Chondrocyte (in vitro differentiated cells): ENCODE results near the gene FTHL17. TPM values are rescaled to one million over a fixed set of nuclear protein-coding genes. Genes with fewer than 3 reads are reported as not detected.

ENCODE experiments used
- DNase-seq: peaks from one replicate; pipeline ENCODE4 v3.0.0; 2021; ENCODE audit warnings: mixed read lengths, low spot score
- H3K27ac Mint-ChIP-seq: one replicate; pipeline ENCODE4 v1.8.0; 2021; ENCODE audit warnings: mild to moderate bottlenecking, moderate library complexity, mixed read lengths; ENCODE audit not compliant: unreplicated experiment
- H3K27me3 Mint-ChIP-seq: 2 replicates; pipeline ENCODE4 v1.8.0; 2021; ENCODE audit warnings: low read depth, mixed read lengths
- H3K36me3 Mint-ChIP-seq: 2 replicates; pipeline ENCODE4 v1.8.0; 2021; ENCODE audit warnings: low read depth, mixed read lengths
- H3K4me1 Mint-ChIP-seq: 2 replicates; pipeline ENCODE4 v1.8.0; 2021; ENCODE audit warnings: low read depth, mild to moderate bottlenecking, mixed read lengths
- H3K4me3 Mint-ChIP-seq: one replicate; pipeline ENCODE4 v1.8.0; 2021; ENCODE audit warnings: mild to moderate bottlenecking, moderate library complexity, mixed read lengths; ENCODE audit not compliant: unreplicated experiment
- H3K9me3 Mint-ChIP-seq: 2 replicates; pipeline ENCODE4 v1.8.0; 2021; ENCODE audit warnings: low read depth, mixed read lengths
- total RNA-seq: library from RNA; stranded (reverse); gene quantifications from 3 replicates; pipeline ENCODE4 v1.2.1, GENCODE V29; 2021
- TF ChIP-seq, protein P1 (sequence below): fragments of 200-600 bp; sonication (generic); IDR thresholded peaks from 2 replicates; pipeline ENCODE4 v1.5.0; 2021; ENCODE audit warnings: antibody characterized with exemption, mild to moderate bottlenecking, moderate library complexity

Gene FTHL17
- total RNA-seq, 1 donor from 2014 or later, result not detected

DNA sequence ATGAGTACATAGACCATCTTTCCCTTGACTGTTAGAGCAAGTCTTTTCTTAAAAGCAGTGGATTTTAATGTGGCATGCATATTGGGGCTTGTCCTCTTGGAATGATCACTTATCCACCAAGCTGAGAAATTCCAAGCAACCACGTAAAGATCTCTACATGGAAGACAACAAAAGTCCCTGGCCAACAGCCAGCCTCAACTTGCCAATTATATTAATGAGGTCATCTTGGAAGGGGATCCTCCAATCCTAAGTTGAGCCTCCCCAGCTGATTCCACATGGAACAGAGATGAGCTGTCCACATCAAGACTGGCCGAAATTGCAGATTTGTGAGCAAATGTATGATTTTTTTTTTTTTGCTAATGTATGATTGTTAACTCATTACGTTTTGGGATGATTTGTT, 20.6 kb upstream of the FTHL17 start:
- Mint-ChIP-seq H3K27me3 (no peaks in the 10 kb centered on the region), H3K27ac (no peak overlapping the region), H3K4me3 (no peak overlapping the region), H3K9me3 (peaks cover 24% of the 10 kb centered on the region), H3K36me3 (no peaks in the 10 kb centered on the region), H3K4me1 (no peaks in the 10 kb centered on the region)
- DNase-seq, result no peak
- TF ChIP-seq, protein P1, sequence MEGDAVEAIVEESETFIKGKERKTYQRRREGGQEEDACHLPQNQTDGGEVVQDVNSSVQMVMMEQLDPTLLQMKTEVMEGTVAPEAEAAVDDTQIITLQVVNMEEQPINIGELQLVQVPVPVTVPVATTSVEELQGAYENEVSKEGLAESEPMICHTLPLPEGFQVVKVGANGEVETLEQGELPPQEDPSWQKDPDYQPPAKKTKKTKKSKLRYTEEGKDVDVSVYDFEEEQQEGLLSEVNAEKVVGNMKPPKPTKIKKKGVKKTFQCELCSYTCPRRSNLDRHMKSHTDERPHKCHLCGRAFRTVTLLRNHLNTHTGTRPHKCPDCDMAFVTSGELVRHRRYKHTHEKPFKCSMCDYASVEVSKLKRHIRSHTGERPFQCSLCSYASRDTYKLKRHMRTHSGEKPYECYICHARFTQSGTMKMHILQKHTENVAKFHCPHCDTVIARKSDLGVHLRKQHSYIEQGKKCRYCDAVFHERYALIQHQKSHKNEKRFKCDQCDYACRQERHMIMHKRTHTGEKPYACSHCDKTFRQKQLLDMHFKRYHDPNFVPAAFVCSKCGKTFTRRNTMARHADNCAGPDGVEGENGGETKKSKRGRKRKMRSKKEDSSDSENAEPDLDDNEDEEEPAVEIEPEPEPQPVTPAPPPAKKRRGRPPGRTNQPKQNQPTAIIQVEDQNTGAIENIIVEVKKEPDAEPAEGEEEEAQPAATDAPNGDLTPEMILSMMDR, result no peak

DNA sequence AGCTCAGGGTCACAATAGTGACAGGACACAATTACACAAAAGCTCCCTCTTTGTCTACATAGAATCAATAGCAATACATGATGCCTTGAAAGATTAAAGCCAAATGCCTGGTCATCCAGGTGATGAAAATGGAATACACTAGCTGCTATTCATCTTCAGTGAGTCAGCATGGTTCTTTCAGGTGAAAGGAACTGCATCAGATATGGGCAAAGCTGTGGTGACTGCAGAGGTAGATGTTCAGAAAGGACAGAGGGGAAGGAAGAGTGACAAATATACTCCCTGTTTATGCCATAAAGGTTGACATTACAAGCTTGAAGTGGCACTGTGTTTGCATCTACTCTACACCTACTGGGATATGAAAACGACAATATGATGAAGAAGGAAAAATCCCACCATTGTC, 20.0 kb upstream of the FTHL17 start:
- TF ChIP-seq, protein P1, result no peak
- Mint-ChIP-seq H3K36me3 (no peaks in the 10 kb centered on the region), H3K27ac (no peak overlapping the region), H3K4me1 (no peaks in the 10 kb centered on the region), H3K27me3 (no peaks in the 10 kb centered on the region), H3K4me3 (no peak overlapping the region), H3K9me3 (peaks cover 22% of the 10 kb centered on the region)
- DNase-seq, result no peak

DNA sequence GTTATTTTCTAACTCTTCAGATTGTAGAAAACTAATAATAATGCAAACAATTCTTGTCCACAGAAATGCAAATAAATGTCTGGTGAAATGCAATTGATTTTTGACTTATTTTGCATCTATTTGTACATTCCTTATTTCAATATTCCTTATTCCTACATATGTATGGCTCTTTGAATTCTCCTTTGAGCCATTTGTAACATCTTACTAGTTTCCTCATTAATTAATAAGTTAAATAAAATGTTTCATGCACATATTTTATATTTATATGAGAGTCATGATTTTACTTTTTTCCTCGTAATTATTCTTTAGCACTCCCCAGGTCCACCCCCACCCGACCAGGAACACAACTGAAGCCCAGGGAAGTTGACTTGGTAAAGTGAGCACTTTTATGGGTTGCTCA, 2.7 kb upstream of the FTHL17 start:
- peaks cover 29% of the 10 kb centered on the region for H3K9me3 Mint-ChIP-seq
- DNase-seq, result no peak
- H3K4me3 Mint-ChIP-seq, result no peak overlapping the region
- H3K4me1 Mint-ChIP-seq, result no peaks in the 10 kb centered on the region
- TF ChIP-seq, protein P1, result no peak
- no peaks in the 10 kb centered on the region for H3K27me3 Mint-ChIP-seq
- H3K27ac Mint-ChIP-seq, result no peak overlapping the region
- peaks cover 4% of the 10 kb centered on the region for H3K36me3 Mint-ChIP-seq

DNA sequence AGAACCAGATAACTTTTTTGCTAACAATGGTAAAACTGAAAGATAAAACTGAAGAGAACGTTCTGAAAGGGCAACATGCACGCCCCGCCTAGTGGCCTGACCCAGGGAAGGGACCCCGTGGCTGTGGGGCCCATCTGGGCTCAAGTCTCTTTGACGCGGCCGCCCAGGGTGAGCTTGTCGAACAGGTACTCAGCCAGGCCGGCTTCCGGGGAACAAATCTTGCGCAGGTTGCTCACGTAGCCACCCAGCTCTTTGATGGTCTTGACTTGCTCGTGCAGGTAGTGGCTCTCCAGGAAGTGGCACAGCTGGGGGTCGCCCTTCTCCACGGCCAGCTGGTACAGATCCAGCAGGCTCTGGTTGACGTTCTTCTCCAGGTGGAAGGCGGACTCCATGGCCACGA, 579 bp downstream of the FTHL17 start:
- peak; percentile 89 for DNase-seq
- H3K36me3 Mint-ChIP-seq, result peaks cover 4% of the 10 kb centered on the region
- no peaks in the 10 kb centered on the region for H3K27me3 Mint-ChIP-seq
- no peak overlapping the region for H3K27ac Mint-ChIP-seq
- H3K9me3 Mint-ChIP-seq, result peaks cover 25% of the 10 kb centered on the region
- no peak overlapping the region for H3K4me3 Mint-ChIP-seq
- H3K4me1 Mint-ChIP-seq, result no peaks in the 10 kb centered on the region
- TF ChIP-seq, protein P1, result no peak

DNA sequence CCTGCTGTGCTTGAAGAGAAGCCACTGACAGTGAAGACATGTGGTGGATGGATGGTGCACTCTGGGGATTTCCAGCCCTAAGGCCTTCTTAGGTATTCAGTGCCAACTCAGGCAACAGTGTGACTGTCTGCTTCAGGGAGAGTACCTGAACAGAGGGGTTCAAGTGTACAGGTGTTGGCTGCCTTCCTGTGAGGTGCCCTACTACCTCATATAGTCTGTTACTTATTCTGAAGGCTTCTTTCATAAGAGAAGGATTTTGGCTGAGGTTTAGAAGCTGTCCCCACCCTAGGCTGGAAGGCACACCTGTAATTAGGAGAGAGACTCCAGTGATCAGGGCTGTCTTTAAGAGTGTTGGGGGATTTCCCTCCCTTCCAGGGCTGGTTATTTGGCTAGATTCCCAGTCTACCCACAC, 1.8 kb downstream of the FTHL17 start:
- TF ChIP-seq, protein P1, result no peak
- H3K27ac Mint-ChIP-seq, result no peak overlapping the region

More for the DNA sequence above, 1.8 kb downstream of the FTHL17 start:
- no peak for DNase-seq
- H3K4me3 Mint-ChIP-seq, result no peak overlapping the region
- H3K9me3 Mint-ChIP-seq, result peaks cover 19% of the 10 kb centered on the region
- no peaks in the 10 kb centered on the region for H3K27me3 Mint-ChIP-seq
- no peaks in the 10 kb centered on the region for H3K4me1 Mint-ChIP-seq
- H3K36me3 Mint-ChIP-seq, result peaks cover 4% of the 10 kb centered on the region
